ENCODE results near the gene STK16. TPM values are rescaled to one million over a fixed set of nuclear protein-coding genes. Genes with fewer than 3 reads are reported as not detected.

The STK16 gene
- polyA plus RNA-seq, 3 donors: 16.7 to 40.7 (median 17.8) TPM

DNA sequence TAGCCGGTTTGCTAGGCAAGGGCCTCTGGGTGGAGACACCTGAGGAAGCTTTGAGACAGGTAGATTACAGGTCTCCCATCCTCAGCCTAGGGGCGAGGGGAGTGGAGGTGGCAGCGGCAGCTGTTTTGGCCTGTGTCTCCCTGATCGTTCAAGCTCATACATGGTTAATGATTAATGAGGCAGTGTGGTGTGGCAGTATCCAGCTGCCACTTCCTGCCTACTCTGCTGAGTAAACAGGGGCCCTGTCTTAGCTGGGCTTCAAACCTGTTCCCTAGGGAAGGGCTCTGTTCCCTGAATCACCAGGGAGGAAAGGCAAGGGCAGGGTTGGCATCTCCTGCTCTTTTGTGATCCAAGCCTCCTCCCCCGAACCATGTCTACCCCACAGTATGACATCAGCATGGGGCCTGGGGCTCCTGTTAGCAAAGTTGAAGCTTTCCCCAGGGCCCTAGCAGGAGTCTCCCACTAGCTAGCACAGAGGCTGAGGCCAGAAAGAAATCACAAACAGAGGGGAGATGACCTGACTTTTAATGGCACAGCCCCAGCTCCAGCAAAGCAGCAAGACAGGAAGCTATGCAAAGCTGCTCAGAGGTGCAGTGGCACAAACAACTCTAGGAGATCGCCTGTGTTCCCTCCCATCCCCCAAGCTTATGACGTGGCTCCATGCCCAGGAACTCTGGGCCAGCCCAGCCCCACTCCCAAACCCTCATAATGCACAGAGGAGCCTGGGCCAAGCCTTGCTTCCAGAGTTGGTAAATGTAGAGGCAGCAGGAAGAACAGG, 4.1 kb downstream of the STK16 start:
- peak in 2 of 3 donors; percentile 26 to 51 for DNase-seq
- Mint-ChIP-seq H3K9me3 (no peaks in the 10 kb centered on the region), H3K4me3 (peak overlapping the region; percentile 88 to 90), H3K36me3 (peaks cover 28 to 47% of the 10 kb centered on the region in 2 donors), H3K4me1 (peaks cover 72% of the 10 kb centered on the region), H3K27me3 (ENCODE audit: low read depth in 3 of 3) (peaks cover 0 to 3% (median 0%) of the 10 kb centered on the region in 3 donors), H3K27ac (peak overlapping the region; percentile 84 to 95 (median 93))
- peak overlapping the region; percentile 82 for H3K4me2 ChIP-seq (replicated peaks; ENCODE audit: extremely low read depth, low read length, poor library complexity, severe bottlenecking)
- H3K79me2 ChIP-seq (ENCODE audit: insufficient read depth, low read length): peaks cover 89% of the 10 kb centered on the region
- H2AFZ ChIP-seq (ENCODE audit: insufficient read depth, low read depth, low read length, poor library complexity, severe bottlenecking): no peak overlapping the region
- H3K9ac ChIP-seq (ENCODE audit: insufficient read depth, low read length, poor library complexity, severe bottlenecking): peak overlapping the region; percentile 50
- H4K20me1 ChIP-seq (ENCODE audit: insufficient read depth, low read length): peaks cover 30% of the 10 kb centered on the region
- WGBS (ENCODE audit: insufficient coverage): 0% methylated on average over 1 of the region's 7 CpGs
- H3K27me3 ChIP-seq (ENCODE audit: control insufficient read depth in 2 of 2, insufficient read depth in 2 of 2, low read length in 2 of 2): no peaks in the 10 kb centered on the region
- peak overlapping the region; percentile 19 to 96 (median 25) for H3K4me3 ChIP-seq (replicated peaks in 1 of 3; ENCODE audit: low read depth in 2 of 3, low read length in 3 of 3)
- H3K9me3 ChIP-seq (replicated peaks in 1 of 2; ENCODE audit: control insufficient read depth in 1 of 2, insufficient read depth in 1 of 2, low read length in 2 of 2): no peaks in the 10 kb centered on the region
- peaks cover 19 to 35% of the 10 kb centered on the region in 2 donors for H3K36me3 ChIP-seq (replicated peaks in 1 of 2; ENCODE audit: control insufficient read depth in 1 of 2, insufficient read depth in 2 of 2, low read length in 2 of 2)
- peaks cover 80 to 96% of the 10 kb centered on the region in 2 donors for H3K4me1 ChIP-seq (ENCODE audit: control insufficient read depth in 1 of 2, insufficient read depth in 2 of 2, low read length in 2 of 2)
- TF ChIP-seq, protein P1, sequence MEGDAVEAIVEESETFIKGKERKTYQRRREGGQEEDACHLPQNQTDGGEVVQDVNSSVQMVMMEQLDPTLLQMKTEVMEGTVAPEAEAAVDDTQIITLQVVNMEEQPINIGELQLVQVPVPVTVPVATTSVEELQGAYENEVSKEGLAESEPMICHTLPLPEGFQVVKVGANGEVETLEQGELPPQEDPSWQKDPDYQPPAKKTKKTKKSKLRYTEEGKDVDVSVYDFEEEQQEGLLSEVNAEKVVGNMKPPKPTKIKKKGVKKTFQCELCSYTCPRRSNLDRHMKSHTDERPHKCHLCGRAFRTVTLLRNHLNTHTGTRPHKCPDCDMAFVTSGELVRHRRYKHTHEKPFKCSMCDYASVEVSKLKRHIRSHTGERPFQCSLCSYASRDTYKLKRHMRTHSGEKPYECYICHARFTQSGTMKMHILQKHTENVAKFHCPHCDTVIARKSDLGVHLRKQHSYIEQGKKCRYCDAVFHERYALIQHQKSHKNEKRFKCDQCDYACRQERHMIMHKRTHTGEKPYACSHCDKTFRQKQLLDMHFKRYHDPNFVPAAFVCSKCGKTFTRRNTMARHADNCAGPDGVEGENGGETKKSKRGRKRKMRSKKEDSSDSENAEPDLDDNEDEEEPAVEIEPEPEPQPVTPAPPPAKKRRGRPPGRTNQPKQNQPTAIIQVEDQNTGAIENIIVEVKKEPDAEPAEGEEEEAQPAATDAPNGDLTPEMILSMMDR (IDR thresholded peaks at IDR 0.05): no peak
- intact Hi-C loops (cut with micrococcal nuclease): loop anchor here in 1 of 2 donors (2.0 kb wide), 1 partner anchor 19 kb away; no protein-coding TSS in a partner anchor
- H3K27ac ChIP-seq (ENCODE audit: low read depth in 1 of 2, low read length in 2 of 2): peak overlapping the region; percentile 80 to 90

DNA sequence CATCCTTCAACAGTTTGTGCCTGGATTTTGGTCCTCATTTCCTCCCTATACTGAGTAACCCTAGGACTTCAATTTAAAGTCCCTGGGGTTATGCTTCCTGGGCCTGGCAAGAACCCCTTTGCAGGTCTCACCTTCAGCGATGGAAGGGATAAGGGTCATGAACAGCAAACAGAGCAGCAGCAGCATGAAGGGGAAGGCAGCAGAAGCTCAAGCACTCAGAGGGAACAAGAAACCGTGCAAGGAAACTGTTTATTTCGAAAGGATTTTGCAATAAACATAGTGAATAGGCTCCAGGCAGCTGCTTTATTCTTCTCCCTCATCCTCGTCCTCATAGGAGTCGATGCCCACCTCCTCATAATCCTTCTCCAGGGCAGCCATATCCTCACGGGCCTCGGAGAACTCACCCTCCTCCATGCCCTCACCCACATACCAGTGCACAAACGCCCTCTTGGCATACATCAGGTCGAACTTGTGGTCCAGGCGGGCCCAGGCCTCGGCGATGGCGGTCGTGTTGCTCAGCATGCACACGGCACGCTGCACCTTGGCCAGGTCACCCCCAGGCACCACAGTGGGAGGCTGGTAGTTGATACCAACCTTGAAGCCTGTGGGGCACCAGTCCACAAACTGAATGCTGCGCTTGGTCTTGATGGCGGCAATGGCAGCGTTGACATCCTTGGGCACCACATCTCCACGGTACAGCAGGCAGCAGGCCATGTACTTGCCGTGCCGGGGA, 4.9 kb downstream of the STK16 start:
- no peaks in the 10 kb centered on the region for H3K27me3 ChIP-seq (ENCODE audit: control insufficient read depth in 2 of 2, insufficient read depth in 2 of 2, low read length in 2 of 2)
- Mint-ChIP-seq H3K27ac (peak overlapping the region; percentile 84 to 95 (median 93)), H3K27me3 (ENCODE audit: low read depth in 3 of 3) (peaks cover 0 to 3% (median 0%) of the 10 kb centered on the region in 3 donors), H3K36me3 (peaks cover 28 to 47% of the 10 kb centered on the region in 2 donors), H3K9me3 (no peaks in the 10 kb centered on the region), H3K4me3 (peak overlapping the region; percentile 88 to 90), H3K4me1 (peaks cover 71% of the 10 kb centered on the region)
- H3K79me2 ChIP-seq (ENCODE audit: insufficient read depth, low read length): peaks cover 89% of the 10 kb centered on the region
- intact Hi-C loops (cut with micrococcal nuclease): loop anchor here (5.0 kb wide), 2 partner anchors 33 to 73 kb away; partner anchors contain the start of genes ABCB6 (in 2 of the 2), CNPPD1 (in 1 of the 2) and RETREG2 (in 1 of the 2)
- H2AFZ ChIP-seq (ENCODE audit: insufficient read depth, low read depth, low read length, poor library complexity, severe bottlenecking): no peak overlapping the region
- TF ChIP-seq, protein P1 (IDR thresholded peaks at IDR 0.05): no peak
- peak overlapping the region; percentile 80 to 90 for H3K27ac ChIP-seq (ENCODE audit: low read depth in 1 of 2, low read length in 2 of 2)
- peak overlapping the region; percentile 50 for H3K9ac ChIP-seq (ENCODE audit: insufficient read depth, low read length, poor library complexity, severe bottlenecking)
- H3K4me2 ChIP-seq (replicated peaks; ENCODE audit: extremely low read depth, low read length, poor library complexity, severe bottlenecking): peak overlapping the region; percentile 82
- 66% methylated on average over 20 of the region's 22 CpGs for WGBS (ENCODE audit: insufficient coverage)
- peaks cover 77 to 91% of the 10 kb centered on the region in 2 donors for H3K4me1 ChIP-seq (ENCODE audit: control insufficient read depth in 1 of 2, insufficient read depth in 2 of 2, low read length in 2 of 2)
- peaks cover 19 to 35% of the 10 kb centered on the region in 2 donors for H3K36me3 ChIP-seq (replicated peaks in 1 of 2; ENCODE audit: control insufficient read depth in 1 of 2, insufficient read depth in 2 of 2, low read length in 2 of 2)
- peak overlapping the region; percentile 19 to 96 (median 25) for H3K4me3 ChIP-seq (replicated peaks in 1 of 3; ENCODE audit: low read depth in 2 of 3, low read length in 3 of 3)
- peak in 2 of 3 donors; percentile 27 to 57 for DNase-seq
- no peaks in the 10 kb centered on the region for H3K9me3 ChIP-seq (replicated peaks in 1 of 2; ENCODE audit: control insufficient read depth in 1 of 2, insufficient read depth in 1 of 2, low read length in 2 of 2)
- H4K20me1 ChIP-seq (ENCODE audit: insufficient read depth, low read length): peaks cover 30% of the 10 kb centered on the region
